ENCODE results near the gene APOA4.

- TF ChIP-seq TCF12 (IDR thresholded peaks at IDR 0.05), result no peak
- TF ChIP-seq CTCF (IDR thresholded peaks at IDR 0.05), result no peak
- TF ChIP-seq USF2 (IDR thresholded peaks at IDR 0.05; ENCODE audit: borderline replicate concordance, low read depth, low read length), result no peak
- no peak for TF ChIP-seq TAF1 (IDR thresholded peaks at IDR 0.05; ENCODE audit: borderline replicate concordance, low read depth, low read length)
- TF ChIP-seq ZBTB33 (IDR thresholded peaks at IDR 0.05; ENCODE audit: borderline replicate concordance, low read depth), result no peak
- no peak for TF ChIP-seq REST (IDR thresholded peaks at IDR 0.05; ENCODE audit: low read depth, low read length)
- no peak for TF ChIP-seq RXRA (IDR thresholded peaks at IDR 0.05; ENCODE audit: borderline replicate concordance, low read depth)
- no peak for TF ChIP-seq NRF1 (IDR thresholded peaks at IDR 0.05; ENCODE audit: low read depth, low read length)
- no peak for TF ChIP-seq MXI1 (IDR thresholded peaks at IDR 0.05; ENCODE audit: low read depth, low read length)
- no peak for TF ChIP-seq SIN3A (IDR thresholded peaks at IDR 0.05; ENCODE audit: borderline replicate concordance, low read depth, low read length)
These were observed 6.5 kb upstream of the APOA4 start, which contains the start of gene APOC3 for GRCh38 chr11:116829525-116830183.

Data from SK-N-SH (cell line).